NCI-H460 (cell line): Measurements from ENCODE around the gene KCNB1. TPM values are rescaled to one million over a fixed set of nuclear protein-coding genes. Genes with fewer than 3 reads are reported as not detected.
A peak's percentile ranks its signal among the peaks of the same experiment; 100 is the strongest.

Experiments used
- DNase-seq: peaks from one replicate; pipeline ENCODE4 v3.0.0-alpha.2; 2016; ENCODE audit warnings: low read depth; ENCODE audit errors: extremely low read depth
- total RNA-seq: library from RNA; depleted of rRNA; stranded (reverse); fragments of >200 nt; shearing (Covaris generic); gene quantifications from 2 replicates; pipeline ENCODE4 v1.2.3, GENCODE V29; 2014

KCNB1 gene
- total RNA-seq, 1 experiment from 2014 or later: not detected

DNA sequence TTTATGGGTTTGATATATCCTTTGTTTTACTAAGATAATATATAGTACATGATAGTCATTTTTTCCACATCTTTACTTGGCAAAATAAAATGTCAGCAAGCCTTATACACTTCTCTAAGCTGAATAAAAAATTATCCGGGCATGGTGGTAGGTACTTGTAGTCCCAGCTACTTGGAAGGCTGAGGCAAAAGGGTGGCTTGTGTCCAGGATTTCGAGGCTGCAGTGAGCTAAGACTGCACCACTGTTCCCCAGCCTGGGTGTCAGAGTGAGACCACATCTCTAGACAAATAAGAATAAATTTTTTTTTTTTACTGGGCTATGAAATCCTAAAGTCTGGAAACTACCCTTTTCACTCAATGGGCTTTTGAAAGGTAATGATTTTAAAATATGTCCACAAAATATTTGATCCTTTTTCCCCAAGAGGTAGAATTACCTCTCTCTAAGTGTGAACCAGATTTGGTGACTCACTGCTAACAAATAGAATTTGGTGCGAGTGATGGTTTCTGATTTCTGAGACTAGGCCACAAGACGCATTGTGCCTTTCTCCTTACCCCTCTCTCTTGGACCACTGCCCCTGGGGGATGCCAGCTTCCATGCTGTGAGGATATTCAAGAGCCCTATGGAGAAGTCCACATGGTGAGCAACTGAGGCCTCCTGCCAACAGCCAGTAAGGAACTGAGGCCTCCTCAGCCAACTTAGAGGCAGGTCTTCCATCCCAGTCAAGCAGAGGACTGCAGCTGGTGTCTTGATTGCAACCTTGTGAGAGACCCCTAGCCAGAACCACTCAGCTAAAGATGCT, 120.4 kb downstream of the KCNB1 start:
- DNase-seq: no peak

DNA sequence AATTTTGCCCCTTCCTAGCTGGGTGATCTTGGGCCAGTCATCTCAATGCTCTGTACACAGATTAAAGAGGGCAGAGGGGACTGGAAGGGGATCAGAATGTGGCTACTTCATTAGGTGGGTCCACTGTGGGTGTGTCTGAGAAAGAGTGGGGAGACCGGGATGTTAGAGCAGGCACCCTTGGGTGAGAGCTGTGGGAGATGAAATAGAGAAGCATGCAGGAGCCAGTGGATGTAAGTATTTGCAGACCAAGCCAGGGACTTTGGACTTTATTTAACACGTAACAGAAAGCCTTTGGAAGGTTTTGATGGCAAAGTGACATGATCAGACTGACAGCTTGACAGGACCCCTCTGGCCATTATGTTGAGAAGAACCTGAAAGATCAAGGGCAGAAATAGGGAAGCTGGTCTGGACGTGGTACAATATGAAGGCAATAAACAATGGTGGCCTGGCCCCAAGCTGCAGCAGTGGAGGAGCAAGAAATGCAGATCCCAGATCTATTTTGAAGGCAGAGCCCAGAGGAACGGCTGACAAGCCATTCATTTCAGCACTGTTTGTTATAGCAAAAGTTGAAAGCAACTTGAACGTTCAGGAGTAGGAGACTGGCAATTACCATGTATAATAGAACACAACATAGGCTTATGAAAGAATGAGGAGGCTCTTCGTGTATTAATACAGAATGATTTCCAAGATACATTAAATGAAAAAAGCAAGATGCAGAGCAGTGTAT, 122.1 kb downstream of the KCNB1 start:
- no peak for DNase-seq

DNA sequence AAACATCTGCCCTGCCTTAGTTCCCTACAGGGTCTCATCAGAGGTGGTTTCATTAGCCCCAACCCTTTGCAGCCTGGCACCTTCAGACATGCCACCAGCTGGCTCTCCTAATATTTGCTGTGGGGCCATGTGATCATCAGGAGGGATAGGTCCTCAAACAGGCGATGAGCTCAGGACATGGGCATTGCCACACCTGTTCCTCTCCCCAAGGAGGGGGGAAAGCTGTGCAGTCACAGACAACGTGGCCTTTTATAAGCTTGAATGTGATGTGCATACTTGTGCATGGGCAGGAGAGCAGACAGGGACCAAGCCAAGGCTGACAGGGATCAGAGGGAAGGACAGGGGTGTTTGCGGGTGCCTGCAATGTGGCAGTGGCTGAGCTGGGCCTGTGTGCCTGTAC, 125.8 kb downstream of the KCNB1 start:
- DNase-seq: no peak

DNA sequence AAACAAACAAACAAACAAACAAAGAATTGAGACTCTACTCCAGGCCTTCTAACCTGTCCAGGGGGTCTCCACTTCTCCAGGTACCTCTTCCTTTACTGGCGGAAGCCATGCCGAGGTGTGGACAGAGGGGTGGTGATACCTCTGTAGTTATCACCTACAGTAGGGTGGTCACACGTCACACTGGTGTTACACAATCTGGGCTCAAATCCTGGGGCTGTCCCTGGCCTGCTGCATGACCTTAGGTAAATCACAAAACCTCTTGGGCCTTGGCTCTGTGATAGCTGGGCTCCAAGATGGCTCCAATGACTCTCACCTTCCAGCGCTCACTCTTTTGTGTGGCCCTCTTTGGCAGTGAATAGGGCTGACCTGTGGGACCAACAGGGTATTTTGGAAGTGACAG, 127.8 kb downstream of the KCNB1 start:
- no peak for DNase-seq

DNA sequence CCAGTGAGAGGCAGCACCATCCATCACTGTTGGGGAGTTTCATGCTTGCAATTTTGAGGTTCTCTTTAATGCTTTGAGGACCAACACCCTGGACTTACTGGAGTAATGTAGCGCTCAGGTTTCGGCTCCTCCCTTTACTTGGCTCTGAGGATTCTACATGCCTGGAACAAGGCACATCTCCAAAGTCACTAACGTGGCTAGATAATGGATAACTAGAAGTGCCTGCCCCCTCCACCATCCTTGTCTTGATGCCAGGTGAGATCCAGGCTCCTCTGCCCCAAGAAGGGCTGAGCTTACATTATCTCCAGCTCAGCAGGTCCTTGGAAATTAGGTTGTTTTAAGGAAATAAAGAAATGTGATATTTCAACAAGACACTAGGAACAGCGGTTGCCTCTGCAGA, 129.1 kb downstream of the KCNB1 start:
- no peak for DNase-seq

DNA sequence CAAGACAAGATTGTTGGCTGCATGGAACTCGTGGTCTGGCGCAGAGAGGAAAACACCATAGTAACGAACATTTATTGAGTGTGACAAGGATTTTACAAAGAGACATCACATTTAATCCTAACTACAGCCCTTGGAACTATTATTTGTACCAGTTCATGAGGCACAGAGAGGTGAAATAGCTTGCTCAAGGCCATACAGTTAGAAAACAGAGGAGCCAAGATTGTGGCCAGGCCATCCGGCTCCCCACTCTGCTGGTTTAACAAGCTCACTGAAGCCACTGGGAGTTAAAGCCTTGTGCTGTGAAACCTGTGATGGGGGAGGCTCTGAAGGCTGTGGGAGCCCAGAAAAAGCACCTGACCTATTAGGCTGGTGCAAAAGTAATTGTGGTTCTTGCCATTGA, 129.7 kb downstream of the KCNB1 start:
- no peak for DNase-seq

DNA sequence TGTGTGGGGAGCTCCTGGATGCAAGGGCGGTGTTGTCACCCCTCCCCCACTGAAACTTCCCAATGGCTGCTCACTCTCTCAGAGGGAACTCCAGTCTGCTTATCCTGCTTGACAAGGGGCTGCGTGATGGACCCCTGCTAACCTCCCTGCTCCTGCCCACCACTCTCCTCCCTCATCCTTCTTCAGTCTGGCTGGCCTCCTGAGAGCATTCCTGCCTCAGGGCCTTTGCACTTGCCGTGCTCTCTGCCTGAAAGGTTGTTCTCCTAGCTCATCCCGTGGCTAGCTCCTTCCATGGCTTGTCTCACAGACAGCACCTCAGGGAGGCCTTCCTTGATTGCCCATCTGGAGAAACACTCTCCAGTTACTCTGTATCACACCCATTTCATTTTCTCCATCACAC, 130.7 kb downstream of the KCNB1 start:
- DNase-seq: no peak

DNA sequence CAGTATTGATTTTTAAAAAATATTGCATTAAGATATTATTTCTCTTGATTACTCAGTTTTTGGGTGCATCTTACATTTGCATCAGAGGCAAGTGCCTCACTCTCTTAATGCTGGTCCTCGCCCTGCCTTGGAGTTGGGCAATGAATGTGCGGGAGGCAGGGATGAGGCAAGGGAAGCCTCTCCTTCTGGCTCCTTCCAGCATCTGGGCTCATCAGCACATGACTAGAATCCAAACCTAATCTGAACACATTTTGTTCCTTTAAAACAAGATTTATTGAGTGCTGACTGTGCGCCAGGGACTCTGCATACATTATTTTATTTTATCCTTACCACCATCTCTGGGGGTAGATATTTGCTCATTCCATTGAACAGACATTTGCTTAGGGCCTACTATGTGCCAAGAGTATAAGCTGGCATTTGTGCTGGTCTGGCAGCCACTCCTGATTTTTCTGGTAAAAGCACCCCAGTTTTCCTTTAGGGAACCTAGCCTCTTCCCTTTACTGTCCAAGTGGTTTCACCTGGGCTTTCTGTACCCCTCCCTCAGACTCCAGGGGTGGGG, 132.7 kb downstream of the KCNB1 start:
- DNase-seq: no peak

DNA sequence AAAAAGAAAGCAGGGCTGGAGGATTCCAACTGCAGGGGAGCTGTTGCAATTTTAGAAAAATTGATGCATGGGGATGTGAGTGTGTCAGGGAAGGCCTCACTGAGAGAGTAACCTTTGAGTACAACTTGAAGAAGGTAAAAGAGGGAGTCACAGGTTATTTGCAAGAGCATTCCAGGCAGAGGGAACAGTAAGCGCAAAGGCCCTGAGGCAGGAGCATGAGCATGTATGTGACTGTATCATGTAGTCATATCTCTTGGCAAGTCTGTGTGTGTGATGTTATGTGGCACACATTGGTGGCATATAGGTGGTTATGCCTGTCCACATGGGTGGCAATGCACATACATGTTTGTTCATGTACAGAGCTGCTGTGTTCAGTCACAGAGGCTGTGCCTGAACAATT, 133.4 kb downstream of the KCNB1 start:
- DNase-seq: no peak

DNA sequence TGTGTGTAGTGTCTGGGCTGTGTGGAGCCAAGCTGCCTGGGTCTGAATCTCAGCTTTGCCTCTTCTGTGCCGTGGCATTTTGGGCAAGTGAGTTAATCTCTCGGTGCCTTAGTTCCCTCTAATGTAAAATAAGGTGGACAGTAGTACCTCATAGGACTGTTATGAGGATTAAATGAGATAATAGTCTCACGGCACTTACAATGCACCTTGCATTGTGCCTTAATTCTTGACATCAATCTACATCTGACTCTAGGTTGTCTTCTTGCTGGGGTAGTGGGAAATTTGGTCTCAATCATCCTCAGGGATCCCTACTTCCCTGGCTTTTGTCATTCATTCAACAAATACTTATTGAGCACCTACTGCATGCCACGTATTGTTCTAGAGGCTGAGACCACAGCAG, 133.9 kb downstream of the KCNB1 start:
- no peak for DNase-seq

DNA sequence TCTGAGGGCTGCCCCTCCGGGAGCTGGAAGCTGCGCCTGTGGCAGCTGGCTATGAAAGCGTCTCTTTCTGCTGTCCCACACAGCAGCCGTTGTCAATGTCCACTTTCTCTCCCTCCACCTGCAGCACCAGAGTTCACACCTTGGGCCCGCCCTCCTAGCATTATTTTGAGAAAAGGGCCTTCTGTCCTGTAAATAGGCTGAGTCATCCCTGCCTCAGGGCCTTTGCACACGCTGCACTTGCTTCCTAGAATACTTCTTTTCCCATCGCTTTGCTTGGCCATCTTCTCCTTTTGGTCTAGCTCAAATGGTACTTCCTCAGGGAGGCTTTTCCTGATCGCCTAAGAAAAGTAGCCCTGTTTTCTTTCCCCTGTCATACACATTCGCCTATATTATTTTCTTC, 135.3 kb downstream of the KCNB1 start:
- DNase-seq: no peak

DNA sequence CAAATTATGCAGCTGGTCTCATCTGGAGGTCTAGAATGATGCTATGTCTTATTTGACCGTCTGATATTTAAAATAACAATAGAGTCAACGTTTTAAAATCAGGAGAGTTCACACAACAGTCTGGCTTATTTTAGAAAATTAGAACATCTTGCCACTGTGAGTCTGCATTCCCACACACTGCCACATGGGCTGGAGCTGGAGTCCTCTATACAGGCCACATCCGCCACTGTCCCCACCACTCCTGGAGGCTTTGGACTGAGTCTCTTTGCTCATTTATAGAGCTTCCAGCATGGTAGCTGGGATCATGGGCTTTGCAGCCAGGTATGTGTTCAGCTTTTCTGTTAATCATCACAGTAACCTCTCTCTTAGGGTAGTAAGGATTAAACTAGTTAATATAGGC, 135.8 kb downstream of the KCNB1 start:
- DNase-seq: no peak

DNA sequence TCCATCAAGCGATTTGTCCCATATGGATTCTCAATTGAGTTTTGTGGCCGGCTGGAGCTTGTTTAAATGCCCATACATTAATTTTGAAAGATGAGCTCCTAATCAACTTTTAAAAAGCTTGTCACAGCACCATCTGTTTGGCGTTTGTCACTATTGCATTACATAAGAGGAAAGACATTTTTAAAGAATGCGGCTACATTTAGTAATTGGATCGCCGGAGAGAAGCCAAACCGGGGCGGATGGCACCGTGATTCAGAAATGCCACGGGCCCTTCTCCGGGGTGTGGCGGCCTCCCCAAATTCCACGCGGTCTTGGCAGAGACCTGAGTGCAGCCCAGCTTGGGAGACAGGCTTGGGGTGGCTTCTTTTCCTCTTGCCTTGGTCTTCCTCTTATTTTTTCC, 136.9 kb downstream of the KCNB1 start:
- peak; percentile 5 for DNase-seq

DNA sequence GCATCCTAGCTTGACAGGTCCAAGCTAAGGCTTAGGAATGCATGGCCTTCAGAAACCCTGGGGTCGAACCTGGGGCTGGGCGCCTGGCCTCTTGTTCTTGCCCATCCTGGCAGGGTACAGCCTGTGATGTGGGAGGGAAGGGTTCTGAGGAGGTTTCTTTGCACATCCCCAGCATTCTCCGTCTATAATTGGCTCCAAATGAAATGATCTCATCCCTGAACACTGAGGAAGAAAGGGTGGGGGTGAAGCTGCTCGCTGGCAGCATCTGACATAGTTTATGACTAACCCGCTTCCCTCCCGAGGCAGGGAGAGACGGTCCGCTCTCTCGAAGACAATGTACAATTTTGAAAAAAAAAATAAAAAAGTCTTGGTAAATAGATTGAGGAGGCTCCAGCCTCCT, 137.5 kb downstream of the KCNB1 start:
- peak; percentile 11 for DNase-seq

DNA sequence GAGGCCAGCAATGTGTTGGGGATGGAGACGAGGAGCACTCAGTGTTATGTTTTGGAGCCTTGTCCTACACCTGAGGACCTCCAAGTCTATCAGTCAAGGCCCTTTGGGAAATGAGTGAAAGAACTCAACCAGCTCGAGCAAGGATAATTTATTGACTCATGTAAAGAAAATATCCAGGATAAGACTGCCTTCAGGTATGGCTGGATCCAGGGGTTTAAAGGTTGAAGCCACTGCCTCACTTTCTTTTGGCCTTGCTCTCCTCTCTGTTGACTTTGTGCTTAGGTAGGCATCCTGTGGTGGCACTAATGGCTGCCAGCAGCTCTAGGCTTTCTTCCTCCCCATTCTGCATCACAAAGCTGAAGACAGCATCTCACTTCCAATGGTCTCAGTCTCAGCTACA, 138.3 kb downstream of the KCNB1 start:
- DNase-seq: no peak

DNA sequence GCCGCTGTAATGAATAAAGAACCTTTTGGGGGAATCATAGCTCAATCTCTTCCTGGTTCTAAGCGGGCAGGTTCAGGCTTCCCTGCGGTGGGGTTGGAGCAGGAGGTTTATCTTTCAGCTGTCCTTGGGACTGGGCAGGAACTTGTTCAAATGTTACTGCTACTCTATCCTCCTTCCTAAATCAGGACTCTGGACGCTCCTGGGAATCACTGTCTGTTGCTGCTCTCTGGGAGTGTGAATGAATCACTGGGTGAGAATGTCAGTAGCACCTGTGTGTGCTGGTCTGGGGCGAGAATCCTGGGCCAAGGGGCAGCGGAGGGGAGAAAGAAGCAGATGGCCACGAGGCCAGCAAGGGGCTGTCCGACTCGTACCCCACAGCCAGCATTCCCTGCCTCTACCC, 139.2 kb downstream of the KCNB1 start:
- DNase-seq: no peak

DNA sequence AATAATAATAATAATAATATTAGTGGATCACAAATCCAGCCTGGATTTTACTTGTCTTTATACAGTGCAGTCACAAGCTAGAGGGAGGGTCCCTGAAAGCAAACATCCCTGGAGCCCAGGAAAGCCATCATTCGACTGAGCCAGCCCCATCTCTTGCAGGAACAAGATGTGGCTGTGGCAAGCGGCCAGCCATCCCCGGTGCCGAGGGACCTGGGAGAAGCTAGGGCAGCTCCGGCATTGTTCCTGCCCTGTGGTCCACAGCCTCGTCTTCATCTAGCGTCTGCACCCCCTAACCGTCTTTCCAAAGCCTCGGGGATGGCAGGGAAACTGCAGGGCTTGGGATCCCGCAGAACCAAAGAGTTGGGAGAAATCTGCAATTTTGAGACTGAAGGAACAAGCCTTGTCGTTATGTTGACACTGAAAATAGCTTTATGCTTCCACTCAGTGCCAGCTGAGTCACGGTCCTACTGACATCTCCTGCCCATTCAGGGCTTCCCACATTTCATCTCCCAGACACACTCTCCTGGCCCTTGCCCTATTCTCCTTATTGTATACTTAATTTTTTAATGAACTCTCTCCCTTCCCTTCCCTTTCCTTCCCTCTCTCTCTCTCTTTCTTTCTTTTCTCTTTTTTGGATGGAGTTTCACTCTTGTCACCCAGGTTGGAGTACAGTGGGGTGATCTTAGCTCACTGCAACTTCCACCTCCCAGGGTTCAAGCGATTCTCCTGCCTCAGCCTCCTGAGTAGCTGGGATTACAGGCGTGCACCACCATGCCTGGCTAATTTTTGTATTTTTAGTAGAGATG, 142.1 kb downstream of the KCNB1 start:
- no peak for DNase-seq

DNA sequence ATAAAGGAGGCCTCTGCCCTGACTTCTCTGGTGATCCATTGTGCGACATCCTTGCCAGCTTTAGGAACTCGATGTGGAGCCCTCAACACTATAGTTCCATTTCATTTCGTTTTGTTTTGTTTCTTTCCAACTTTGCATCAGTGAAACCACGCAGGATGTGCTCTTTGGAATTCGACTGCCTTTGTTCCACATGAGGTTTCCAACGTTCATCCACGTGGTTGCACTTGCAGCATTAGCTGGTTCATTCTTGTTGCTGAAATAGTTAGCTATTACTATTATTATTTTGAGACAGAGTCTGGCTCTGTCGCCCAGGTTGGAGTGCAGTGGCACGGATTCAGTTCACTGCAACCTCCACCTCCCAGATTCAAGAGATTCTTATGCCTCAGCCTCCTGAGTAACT, 143.3 kb downstream of the KCNB1 start:
- no peak for DNase-seq

DNA sequence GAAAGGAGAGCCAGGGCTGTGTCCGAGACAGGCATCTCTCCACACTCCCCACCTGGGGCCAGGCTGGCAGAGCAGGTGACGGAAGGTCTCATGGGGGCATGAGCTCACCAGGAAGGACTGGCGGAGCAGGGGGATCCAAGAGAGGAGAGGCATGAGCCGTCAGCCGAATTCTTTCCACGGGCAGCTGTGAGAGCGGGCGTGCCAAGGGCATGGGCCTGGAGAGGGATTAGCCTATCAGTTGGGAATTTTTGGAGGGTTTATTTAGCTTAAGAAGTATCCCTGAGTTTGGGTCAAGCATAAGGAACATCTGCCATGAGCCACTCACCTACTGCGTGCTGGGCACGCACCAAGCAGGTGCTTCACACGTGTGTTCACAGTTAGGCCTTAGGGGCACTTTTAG, 144.4 kb downstream of the KCNB1 start:
- DNase-seq: no peak

DNA sequence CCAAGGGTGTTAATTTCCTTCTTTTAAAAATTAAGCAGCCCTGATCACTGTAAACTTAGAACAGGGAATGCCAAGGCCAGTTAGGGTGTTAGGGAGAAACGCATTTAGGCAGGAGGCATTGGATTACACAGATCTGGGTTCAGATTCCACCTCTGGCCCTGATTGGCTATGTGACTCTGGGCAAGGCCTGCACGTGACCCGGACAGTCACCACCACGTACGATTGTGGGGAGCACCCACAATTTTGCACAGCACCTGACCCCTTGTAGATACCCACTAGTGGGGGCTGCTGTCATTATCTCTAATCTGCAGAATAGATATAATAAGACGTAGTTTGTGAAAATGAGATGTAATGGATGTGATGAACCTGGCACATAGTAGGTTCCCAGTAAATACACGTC, 145.1 kb downstream of the KCNB1 start:
- DNase-seq: no peak

DNA sequence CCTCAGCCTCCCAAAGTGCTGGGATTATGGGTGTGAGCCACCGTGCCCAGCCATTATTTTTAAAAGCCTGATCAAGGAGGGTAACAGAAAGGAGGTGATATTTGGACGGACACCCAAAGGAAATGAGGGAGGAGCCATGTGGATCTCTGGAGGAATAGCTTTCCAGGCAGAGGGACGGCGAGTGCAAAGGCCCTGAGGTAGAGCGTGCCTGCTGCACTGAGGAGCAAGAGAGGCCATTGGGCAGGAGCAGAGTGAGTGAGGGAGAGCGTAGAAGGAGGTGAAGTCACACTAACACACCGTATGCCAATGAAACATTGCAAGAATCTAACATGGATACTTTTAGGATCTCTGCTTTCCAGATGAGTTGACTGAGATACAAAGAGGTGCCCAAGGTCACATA, 145.7 kb downstream of the KCNB1 start:
- DNase-seq: no peak
